Measurements from ENCODE around the gene LMAN1L. TPM values are rescaled to one million over a fixed set of nuclear protein-coding genes. Genes with fewer than 3 reads are reported as not detected.

LMAN1L gene
- total RNA-seq, 1 donor from 2014 or later = 2.2 TPM

- POLR2A ChIA-PET = interaction anchor here (0.6 to 4.9 kb wide), 3 partner anchors 11 to 39 kb away, joined by 3 to 42 read pairs (median 35); partner anchors contain the start of gene ULK3
These were observed 43.9 kb downstream of the LMAN1L start for GRCh38 chr15:74856537-74856936.

GRCh38 chr15:74857082-74857655 is 44.5 kb downstream of the LMAN1L start:
- Mint-ChIP-seq H3K27ac (peak overlapping the region; percentile 83), H3K4me3 (peak overlapping the region; percentile 44), H3K4me1 (peaks cover 52% of the 10 kb centered on the region), H3K9me3 (no peaks in the 10 kb centered on the region), H3K27me3 (no peaks in the 10 kb centered on the region), H3K36me3 (ENCODE audit: low read depth) (peaks cover 31% of the 10 kb centered on the region)
- no peak for DNase-seq
- CTCF ChIA-PET = interaction anchor here (3.9 kb wide), 1 partner anchor 44 kb away, joined by 22 read pairs; no protein-coding TSS in a partner anchor
- TF ChIP-seq CTCF (IDR thresholded peaks at IDR 0.05) = no peak
- POLR2A ChIA-PET = interaction anchor here (0.6 to 4.9 kb wide), 4 partner anchors 12 to 44 kb away, joined by 3 to 42 read pairs (median 20); partner anchors contain the start of gene ULK3
- intact Hi-C loops (cut with micrococcal nuclease) = loop anchor here (1.0 to 2.0 kb wide), 2 partner anchors 13 to 14 kb away; partner anchors contain the start of gene ULK3
- peak; percentile 72 for ATAC-seq (ENCODE audit: low read depth)

More at GRCh38 chr15:74856537-74856936, 43.9 kb downstream of the LMAN1L start:
- Mint-ChIP-seq H3K36me3 (ENCODE audit: low read depth) (peaks cover 37% of the 10 kb centered on the region), H3K27me3 (no peaks in the 10 kb centered on the region), H3K4me3 (no peak overlapping the region), H3K9me3 (no peaks in the 10 kb centered on the region), H3K27ac (peak overlapping the region; percentile 83), H3K4me1 (peaks cover 52% of the 10 kb centered on the region)
- DNase-seq = no peak
- TF ChIP-seq CTCF (IDR thresholded peaks at IDR 0.05) = no peak
- CTCF ChIA-PET = interaction anchor here (3.9 kb wide), 1 partner anchor 45 kb away, joined by 22 read pairs; no protein-coding TSS in a partner anchor
- ATAC-seq (ENCODE audit: low read depth) = no peak
- intact Hi-C loops (cut with micrococcal nuclease) = loop anchor here (2.0 kb wide), 1 partner anchor 14 kb away; the partner anchor contains the start of gene ULK3

GRCh38 chr15:74857671-74858368 is 45.2 kb downstream of the LMAN1L start:
- TF ChIP-seq CTCF (IDR thresholded peaks at IDR 0.05) = no peak
- intact Hi-C loops (cut with micrococcal nuclease) = loop anchor here (1.0 to 2.0 kb wide), 2 partner anchors 12 to 15 kb away; partner anchors contain the start of gene ULK3
- Mint-ChIP-seq H3K4me3 (peak overlapping the region; percentile 44), H3K27me3 (no peaks in the 10 kb centered on the region), H3K27ac (peak overlapping the region; percentile 83), H3K36me3 (ENCODE audit: low read depth) (peaks cover 25% of the 10 kb centered on the region), H3K4me1 (peaks cover 52% of the 10 kb centered on the region), H3K9me3 (no peaks in the 10 kb centered on the region)
- ATAC-seq (ENCODE audit: low read depth) (peak; percentile 35), DNase-seq (no peak)
- ChIA-PET CTCF (interaction anchor here (1.3 to 3.9 kb wide), 2 partner anchors 12 to 43 kb away, joined by 6 to 22 read pairs; no protein-coding TSS in a partner anchor), POLR2A (interaction anchor here (0.5 to 4.9 kb wide), 11 partner anchors 12 to 149 kb away, joined by 3 to 42 read pairs (median 6); partner anchors contain the start of genes COX5A, MPI, SCAMP2 and ULK3)

- CTCF ChIA-PET = interaction anchor here (1.3 to 3.9 kb wide), 2 partner anchors 12 to 43 kb away, joined by 6 to 22 read pairs; no protein-coding TSS in a partner anchor
- Mint-ChIP-seq H3K27me3 (no peaks in the 10 kb centered on the region), H3K4me1 (peaks cover 51% of the 10 kb centered on the region), H3K36me3 (ENCODE audit: low read depth) (peaks cover 20% of the 10 kb centered on the region), H3K27ac (peak overlapping the region; percentile 83), H3K9me3 (no peaks in the 10 kb centered on the region), H3K4me3 (peak overlapping the region; percentile 38)
- DNase-seq (no peak), ATAC-seq (ENCODE audit: low read depth) (no peak)
- TF ChIP-seq CTCF (IDR thresholded peaks at IDR 0.05) = no peak
- POLR2A ChIA-PET = interaction anchor here (0.5 to 4.9 kb wide), 11 partner anchors 11 to 211 kb away, joined by 3 to 42 read pairs (median 6); partner anchors contain the start of genes COX5A, MPI, SCAMP2 and ULK3
- intact Hi-C loops (cut with micrococcal nuclease) = no loop called here
These were observed 45.7 kb downstream of the LMAN1L start for GRCh38 chr15:74858369-74858740.

All from activated B cell treated with CpG ODN at 0.5 μM for 24 hours (primary cell).